Measurements from ENCODE around the gene LMF1.
"Not testable (repeated sequence)": the region's sequence is repeated elsewhere in the genome, so short reads cannot be mapped to it uniquely, and the experiment has no call there.

LMF1 gene

GRCh38 chr16:842711-843560, 127.8 kb downstream of the LMF1 start:
- H3K4me3 ChIP-seq (replicated peaks; ENCODE audit: low read depth, low read length) = no peak overlapping the region
- no peak for DNase-seq (ENCODE audit: extremely low read depth, low read depth)
- TF ChIP-seq CTCF (IDR thresholded peaks at IDR 0.05; ENCODE audit: low read depth, low read length, missing control alignments) = no peak

- no peak for TF ChIP-seq CTCF (IDR thresholded peaks at IDR 0.05; ENCODE audit: low read depth, low read length, missing control alignments)
- H3K4me3 ChIP-seq (replicated peaks; ENCODE audit: low read depth, low read length) = no peak overlapping the region
- no peak for DNase-seq (ENCODE audit: extremely low read depth, low read depth)
Observed at GRCh38 chr16:842061-842476, 128.7 kb downstream of the LMF1 start.

GRCh38 chr16:841455-842060, 129.2 kb downstream of the LMF1 start:
- DNase-seq (ENCODE audit: extremely low read depth, low read depth) = no peak
- TF ChIP-seq CTCF (IDR thresholded peaks at IDR 0.05; ENCODE audit: low read depth, low read length, missing control alignments) = no peak
- no peak overlapping the region for H3K4me3 ChIP-seq (replicated peaks; ENCODE audit: low read depth, low read length)

GRCh38 chr16:840561-841454, 130.0 kb downstream of the LMF1 start:
- TF ChIP-seq CTCF (IDR thresholded peaks at IDR 0.05; ENCODE audit: low read depth, low read length, missing control alignments) = no peak
- no peak overlapping the region for H3K4me3 ChIP-seq (replicated peaks; ENCODE audit: low read depth, low read length)
- no peak for DNase-seq (ENCODE audit: extremely low read depth, low read depth)

GRCh38 chr16:839643-840408, 131.0 kb downstream of the LMF1 start:
- H3K4me3 ChIP-seq (replicated peaks; ENCODE audit: low read depth, low read length) = no peak overlapping the region
- DNase-seq (ENCODE audit: extremely low read depth, low read depth) = no peak
- TF ChIP-seq CTCF (IDR thresholded peaks at IDR 0.05; ENCODE audit: low read depth, low read length, missing control alignments) = no peak

GRCh38 chr16:838741-839140, 132.0 kb downstream of the LMF1 start:
- H3K4me3 ChIP-seq (replicated peaks; ENCODE audit: low read depth, low read length) = no peak overlapping the region
- no peak for DNase-seq (ENCODE audit: extremely low read depth, low read depth)
- no peak for TF ChIP-seq CTCF (IDR thresholded peaks at IDR 0.05; ENCODE audit: low read depth, low read length, missing control alignments)

GRCh38 chr16:836822-837221, 134.0 kb downstream of the LMF1 start:
- DNase-seq (ENCODE audit: extremely low read depth, low read depth); H3K4me3 ChIP-seq (replicated peaks; ENCODE audit: low read depth, low read length): not testable (repeated sequence)

Measured in HFF-Myc (cell line).